Stomach (tissue), 9 donors: Measurements from ENCODE around the gene TEX36. TPM values are rescaled to one million over a fixed set of nuclear protein-coding genes. Genes with fewer than 3 reads are reported as not detected.
"Not testable (repeated sequence)": the region's sequence is repeated elsewhere in the genome, so short reads cannot be mapped to it uniquely, and the experiment has no call there.

Experiments
- DNase-seq, 2 donors: peaks; one replicate each; pipeline versions ENCODE4 v3.0.0 to v3.0.0-alpha.2; 2013 to 2019
- H3K27ac ChIP-seq, 5 donors: fragments of 200-600 bp in 4 of 5; sonication (generic) in 4 of 5; one replicate each; pipeline ENCODE4 v1.5.1; 2013 to 2019; ENCODE audit warnings: mild to moderate bottlenecking in 1 of 5, moderate library complexity in 1 of 5
- H3K27me3 ChIP-seq, 3 donors: fragments of 200-600 bp; sonication (generic); one replicate each; pipeline ENCODE4 v1.5.1; 2017 to 2019; ENCODE audit warnings: mixed run types in 1 of 3
- H3K36me3 ChIP-seq, 4 donors: fragments of 200-600 bp; sonication (generic); 1 replicate in 3 of 4; 2 replicates in 1 of 4; pipeline ENCODE4 v1.5.1; 2016 to 2019
- H3K4me1 ChIP-seq, 4 donors: fragments of 200-600 bp; sonication (generic); one replicate each; pipeline ENCODE4 v1.5.1; 2016 to 2019
- H3K4me3 ChIP-seq, 4 donors: fragments of 200-600 bp; sonication (generic) in 3 of 4; one replicate each; pipeline ENCODE4 v1.5.1; 2016 to 2019; ENCODE audit warnings: mild to moderate bottlenecking in 1 of 4
- H3K9me3 ChIP-seq, 4 donors: fragments of 200-600 bp; sonication (generic); one replicate each; pipeline ENCODE4 v1.5.1; 2016 to 2019
- CTCF ChIP-seq, 7 experiments: fragments of 450-650 bp in 4 of 7; fragments of 200-600 bp in 3 of 7; sonication (generic) in 3 of 7; IDR thresholded peaks; one replicate each; pipeline ENCODE4 v1.5.1; 2016 to 2019; ENCODE audit warnings: antibody characterized with exemption in 7 of 7, control low read depth in 2 of 7, mild to moderate bottlenecking in 1 of 7
- EP300 ChIP-seq: sonication (generic); formaldehyde crosslinking; IDR thresholded peaks from one replicate; pipeline ENCODE4 v1.6.1; 2017; ENCODE audit warnings: antibody characterized with exemption
- POLR2A ChIP-seq, 4 donors: fragments of 450-650 bp; IDR thresholded peaks; one replicate each; pipeline ENCODE4 v1.6.1; 2016; ENCODE audit warnings: antibody characterized with exemption in 4 of 4, control low read depth in 2 of 4, mild to moderate bottlenecking in 1 of 4, moderate library complexity in 1 of 4
- POLR2AphosphoS5 ChIP-seq, 3 donors: sonication (generic); formaldehyde crosslinking; IDR thresholded peaks; one replicate each; pipeline ENCODE4 v1.6.1; 2016; ENCODE audit warnings: antibody characterized with exemption in 3 of 3
- WGBS, 5 donors: extraction: QIAGEN DNeasy Blood & Tissue Kit in 3 of 5; methylation state at CpG; one replicate each; pipeline versions ENCODE4 v1.1.5 to v1.1.7; 2013 to 2018; 5-methylcytosine and 5-hydroxymethylcytosine counted together
- intact Hi-C: fragments of 100-400 bp; cut with DNase I; formaldehyde crosslinking; loops from one replicate; pipeline ENCODE4 v1.15.1; 2023; ENCODE audit warnings: low total_unique reads
- polyA plus RNA-seq, 3 donors: library from polyadenylated mRNA; stranded (reverse); fragments of 200-250 nt; gene quantifications; one replicate each; pipeline ENCODE4 v1.2.3, GENCODE V29; 2013
- total RNA-seq, 5 donors: library from RNA; depleted of rRNA; stranded (reverse); fragments of >200 nt; gene quantifications; one replicate each; pipeline versions ENCODE4 v1.1.0 to v1.2.3, GENCODE V29; 2014 to 2016
- donor health status: healthy with polysubstance abuse.
- donor health status: Bipolar disorder and iron deficiency.
- donor health status: healthy.

Gene TEX36
- total and polyA plus RNA-seq, 8 donors: not detected

GRCh38 chr10:125699562-125700143 lies 16.7 kb upstream of the TEX36 start:
- H3K36me3 ChIP-seq: no peaks in the 10 kb centered on the region
- intact Hi-C loops: no loop called here
- TF ChIP-seq CTCF (IDR thresholded peaks at IDR 0.05) (no peak), POLR2A (IDR thresholded peaks at IDR 0.05) (no peak), POLR2AphosphoS5 (IDR thresholded peaks at IDR 0.05) (no peak), EP300 (no peak)
- H3K4me3 ChIP-seq: no peak overlapping the region
- no peaks in the 10 kb centered on the region for H3K4me1 ChIP-seq
- no peak overlapping the region for H3K27ac ChIP-seq
- no peak for DNase-seq
- 81 to 85% (median 84%) methylated on average over 6 of the region's 6 CpGs for WGBS, 5 donors
- H3K27me3 ChIP-seq: no peaks in the 10 kb centered on the region
- H3K9me3 ChIP-seq: no peaks in the 10 kb centered on the region

GRCh38 chr10:125698481-125698998 lies 15.6 kb upstream of the TEX36 start:
- Histone ChIP-seq H3K36me3 (no peaks in the 10 kb centered on the region), H3K4me3 (no peak overlapping the region), H3K9me3 (no peaks in the 10 kb centered on the region), H3K27ac (no peak overlapping the region), H3K4me1 (no peaks in the 10 kb centered on the region), H3K27me3 (no peaks in the 10 kb centered on the region)
- no peak for TF ChIP-seq POLR2AphosphoS5 (IDR thresholded peaks at IDR 0.05)
- TF ChIP-seq POLR2A (IDR thresholded peaks at IDR 0.05): no peak
- TF ChIP-seq EP300: no peak
- no peak for TF ChIP-seq CTCF (IDR thresholded peaks at IDR 0.05)
- intact Hi-C loops: no loop called here
- DNase-seq: no peak
- WGBS, 5 donors: 76 to 87% (median 77%) methylated on average over 9 of the region's 9 CpGs

DNA sequence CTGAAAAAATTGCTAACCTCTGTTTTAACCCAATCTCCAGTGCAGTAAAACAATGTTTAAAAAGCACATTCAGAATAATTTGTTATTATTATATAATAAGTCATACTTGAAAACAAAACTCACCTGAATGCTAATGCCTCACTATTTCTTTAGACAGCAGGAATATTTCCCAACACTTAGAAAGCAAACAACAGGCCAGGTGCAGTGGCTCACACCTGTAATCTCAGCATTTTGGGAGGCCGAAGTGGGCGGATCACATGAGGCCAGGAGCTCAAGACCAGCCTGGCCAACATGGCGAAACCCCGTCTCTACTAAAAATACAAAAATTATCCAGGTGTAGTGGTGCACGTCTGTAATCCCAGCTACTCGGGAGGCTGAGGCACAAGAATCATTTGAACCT lies 13.9 kb upstream of the TEX36 start:
- H3K4me1 ChIP-seq, intact Hi-C loops, H3K27ac ChIP-seq, H3K27me3 ChIP-seq, H3K4me3 ChIP-seq, DNase-seq, H3K36me3 ChIP-seq, H3K9me3 ChIP-seq: not testable (repeated sequence)
- 83 to 90% (median 86%) methylated on average over 6 of the region's 6 CpGs for WGBS, 5 donors

DNA sequence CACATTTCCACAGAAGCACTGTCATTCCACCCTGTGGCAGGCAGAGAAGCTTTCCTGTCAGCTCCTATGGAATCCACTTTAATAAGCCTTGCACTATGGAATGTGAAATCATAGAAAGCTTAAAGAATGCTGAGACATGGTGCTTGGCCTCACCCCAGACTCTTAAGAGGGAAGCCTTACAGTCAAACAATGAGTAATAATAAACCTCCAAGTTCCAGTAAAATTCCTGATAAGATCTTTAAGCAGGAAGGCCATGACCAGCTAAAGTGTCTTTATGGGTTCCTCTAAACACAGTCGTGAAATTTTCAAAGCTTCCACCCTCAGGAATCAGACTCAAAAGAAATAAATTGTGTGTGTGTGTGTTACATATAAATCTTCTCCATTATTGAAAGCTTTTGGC lies 11.9 kb upstream of the TEX36 start:
- WGBS, 5 donors: 43 to 67% (median 56%) methylated on average over 1 of the region's 1 CpG
- intact Hi-C loops: no loop called here
- H3K4me1 ChIP-seq: peaks cover 0 to 4% (median 0%) of the 10 kb centered on the region in 4 donors
- H3K9me3 ChIP-seq: no peaks in the 10 kb centered on the region
- no peak overlapping the region for H3K4me3 ChIP-seq
- TF ChIP-seq POLR2A (IDR thresholded peaks at IDR 0.05) (no peak), EP300 (no peak), POLR2AphosphoS5 (IDR thresholded peaks at IDR 0.05) (no peak), CTCF (IDR thresholded peaks at IDR 0.05) (no peak)
- no peaks in the 10 kb centered on the region for H3K27me3 ChIP-seq
- H3K27ac ChIP-seq: no peak overlapping the region
- no peaks in the 10 kb centered on the region for H3K36me3 ChIP-seq
- no peak for DNase-seq

DNA sequence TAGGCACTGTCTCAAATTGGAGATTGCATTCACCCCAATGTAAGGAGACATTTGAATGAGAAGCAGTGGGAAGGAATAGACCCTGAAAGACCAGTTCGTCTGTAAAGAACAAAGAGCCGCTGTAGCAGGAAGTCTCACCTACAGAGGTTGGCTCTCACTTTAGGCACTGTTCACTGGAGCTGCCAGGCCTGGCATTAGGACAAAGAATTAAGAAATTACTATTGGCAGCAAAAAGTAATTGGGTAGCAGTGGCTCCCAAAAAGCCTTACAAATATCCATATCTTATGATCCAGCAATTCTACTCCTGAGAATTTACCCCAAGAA lies 10.5 kb upstream of the TEX36 start:
- peaks cover 0 to 4% (median 0%) of the 10 kb centered on the region in 3 donors for H3K27me3 ChIP-seq
- no peak overlapping the region for H3K27ac ChIP-seq
- TF ChIP-seq EP300: no peak
- TF ChIP-seq POLR2AphosphoS5 (IDR thresholded peaks at IDR 0.05): no peak
- no peak for TF ChIP-seq POLR2A (IDR thresholded peaks at IDR 0.05)
- no peak for TF ChIP-seq CTCF (IDR thresholded peaks at IDR 0.05)
- H3K9me3 ChIP-seq: no peaks in the 10 kb centered on the region
- peaks cover 0 to 4% (median 0%) of the 10 kb centered on the region in 4 donors for H3K4me1 ChIP-seq
- H3K4me3 ChIP-seq: no peak overlapping the region
- intact Hi-C loops: no loop called here
- DNase-seq: peak in 1 of 2 donors; percentile 25
- 37 to 71% (median 49%) methylated on average over 2 of the region's 2 CpGs for WGBS, 5 donors
- H3K36me3 ChIP-seq: no peaks in the 10 kb centered on the region
